GM12892 (cell line): ENCODE measurements around the gene RAP1GAP2.
"Not testable (repeated sequence)": the region's sequence is repeated elsewhere in the genome, so short reads cannot be mapped to it uniquely, and the experiment has no call there.

Experiments used
- DNase-seq: peaks from one replicate; pipeline ENCODE4 v3.0.0; 2011; ENCODE audit not compliant: insufficient read length
- FAIRE-seq: peaks from 2 replicates; lab custom pipeline; 2011; peaks lifted over from hg19 to GRCh38; lab: Jason Lieb, UNC
- POLR2A ChIP-seq: IDR thresholded peaks from 2 replicates; pipeline ENCODE4 v1.6.1; 2011; ENCODE audit warnings: low read depth, low read length, control low read depth
- POLR2AphosphoS5 ChIP-seq: IDR thresholded peaks from 2 replicates; pipeline ENCODE4 v1.6.1; 2011; ENCODE audit warnings: low read depth, low read length, control low read depth
- TAF1 ChIP-seq: IDR thresholded peaks from 2 replicates; pipeline ENCODE4 v1.6.1; 2011; ENCODE audit warnings: low read depth, mild to moderate bottlenecking, control low read depth, low read length, borderline replicate concordance

The RAP1GAP2 gene

GRCh38 chr17:3025421-3026124 lies 229.3 kb downstream of the RAP1GAP2 start:
- TF ChIP-seq POLR2AphosphoS5 (no peak), TAF1 (no peak), POLR2A (no peak)
- DNase-seq = no peak
- FAIRE-seq = no peak

- no peak for FAIRE-seq
- DNase-seq = no peak
- TF ChIP-seq TAF1 (no peak), POLR2AphosphoS5 (no peak), POLR2A (no peak)
Observed at GRCh38 chr17:3026125-3026855, 230.1 kb downstream of the RAP1GAP2 start.

- TF ChIP-seq TAF1 = no peak
- DNase-seq (no peak), FAIRE-seq (no peak)
Observed at GRCh38 chr17:3026856-3027751, 230.9 kb downstream of the RAP1GAP2 start.

GRCh38 chr17:3027786-3028532 lies 231.7 kb downstream of the RAP1GAP2 start:
- TF ChIP-seq TAF1 (no peak), POLR2AphosphoS5 (no peak), POLR2A (no peak)
- DNase-seq (no peak), FAIRE-seq (no peak)

- DNase-seq = no peak
- FAIRE-seq = no peak
- TF ChIP-seq POLR2AphosphoS5 = no peak
- TF ChIP-seq TAF1 = no peak
- no peak for TF ChIP-seq POLR2A
Observed at GRCh38 chr17:3029213-3029913, 233.1 kb downstream of the RAP1GAP2 start.

- no peak for TF ChIP-seq TAF1
- no peak for TF ChIP-seq POLR2AphosphoS5
- TF ChIP-seq POLR2A = no peak
- no peak for FAIRE-seq
- no peak for DNase-seq
Observed at GRCh38 chr17:3030096-3030495, 233.9 kb downstream of the RAP1GAP2 start.

GRCh38 chr17:3030852-3031470 lies 234.7 kb downstream of the RAP1GAP2 start:
- not testable (repeated sequence) for DNase-seq, FAIRE-seq

- TF ChIP-seq POLR2AphosphoS5 = no peak
- TF ChIP-seq POLR2A = no peak
- no peak for TF ChIP-seq TAF1
- no peak for DNase-seq
- no peak for FAIRE-seq
Observed at GRCh38 chr17:3032258-3033247, 236.3 kb downstream of the RAP1GAP2 start.

- TF ChIP-seq POLR2AphosphoS5 (no peak), POLR2A (no peak), TAF1 (no peak)
- DNase-seq = no peak
- no peak for FAIRE-seq
Observed at GRCh38 chr17:3033248-3033640, 237.0 kb downstream of the RAP1GAP2 start.
